GM19238 (cell line): ENCODE data around the gene ZNF584.
"Not testable (repeated sequence)": the region's sequence is repeated elsewhere in the genome, so short reads cannot be mapped to it uniquely, and the experiment has no call there.

Experiments used
- DNase-seq: peaks from one replicate; pipeline ENCODE4 v3.0.0; 2011; ENCODE audit warnings: low spot score; ENCODE audit not compliant: insufficient read length

Gene ZNF584

GRCh38 chr19:58408152-58409009, at the start of gene ZNF584:
TSS of gene ZNF584 (plus strand) at chr19:58408649. CDS start at chr19:58409148, 499 bp downstream.
- peak; percentile 95 for DNase-seq

DNA sequence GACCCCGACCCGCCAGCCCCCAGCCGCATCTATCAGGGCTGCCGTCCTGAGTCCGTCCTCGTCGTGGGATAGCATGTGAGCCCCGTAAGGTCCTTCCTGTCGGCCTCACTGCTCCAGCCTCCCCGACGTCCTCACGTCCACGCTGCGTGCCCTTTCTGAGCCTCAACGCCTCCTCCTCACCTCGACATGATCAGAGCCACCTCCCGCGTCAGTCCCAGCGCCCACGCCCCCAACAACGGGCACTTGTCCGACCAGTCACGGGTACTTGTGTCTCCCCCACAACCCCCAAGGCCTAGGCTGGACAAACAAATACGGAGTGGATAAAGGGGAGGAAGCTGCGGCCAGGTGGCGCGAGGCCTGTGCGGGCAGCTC, 46.6 kb upstream of the ZNF584 start:
- DNase-seq, result peak; percentile 68

DNA sequence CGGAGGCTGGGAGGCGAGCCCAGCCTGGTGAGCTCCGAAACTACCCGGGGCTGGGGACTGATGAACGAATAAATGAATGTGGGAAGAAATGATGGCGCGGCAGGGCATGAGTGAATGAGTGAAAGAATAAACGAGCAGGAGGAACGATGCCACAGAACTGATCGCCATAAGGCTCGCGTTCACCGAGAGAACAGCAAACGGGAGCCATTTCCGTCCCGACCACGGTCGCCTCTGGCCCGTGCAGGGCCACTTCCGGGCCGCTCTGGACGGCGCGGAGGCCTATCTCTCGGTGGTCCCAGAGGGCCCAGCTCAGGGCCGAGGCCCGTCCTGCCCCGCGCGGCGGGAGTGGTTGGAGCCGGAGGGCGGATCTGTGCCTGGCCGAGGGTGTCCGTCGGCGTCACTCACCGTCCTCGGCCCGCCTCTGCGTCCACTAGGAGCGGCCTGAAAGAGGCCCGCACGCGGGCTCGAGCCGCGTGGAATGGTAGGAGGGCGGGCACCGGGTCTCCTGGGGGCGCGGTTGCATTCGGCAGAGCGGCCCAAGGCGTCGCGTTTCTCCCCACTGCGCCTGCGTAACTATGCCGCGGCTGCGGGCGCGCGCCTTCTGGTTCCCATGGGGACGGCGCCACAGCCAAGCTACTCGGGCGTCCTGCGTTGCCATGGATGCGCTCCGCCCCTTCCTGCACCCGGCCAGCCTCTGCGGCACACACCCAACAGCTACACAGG, 46.0 kb upstream of the ZNF584 start, which contains the start of gene ZNF497:
ZNF497 (minus strand) TSS at position 480 of the 723 bp plus-strand sequence. CDS start 5,116 bp downstream, outside the sequence.
- peak; percentile 100 for DNase-seq

DNA sequence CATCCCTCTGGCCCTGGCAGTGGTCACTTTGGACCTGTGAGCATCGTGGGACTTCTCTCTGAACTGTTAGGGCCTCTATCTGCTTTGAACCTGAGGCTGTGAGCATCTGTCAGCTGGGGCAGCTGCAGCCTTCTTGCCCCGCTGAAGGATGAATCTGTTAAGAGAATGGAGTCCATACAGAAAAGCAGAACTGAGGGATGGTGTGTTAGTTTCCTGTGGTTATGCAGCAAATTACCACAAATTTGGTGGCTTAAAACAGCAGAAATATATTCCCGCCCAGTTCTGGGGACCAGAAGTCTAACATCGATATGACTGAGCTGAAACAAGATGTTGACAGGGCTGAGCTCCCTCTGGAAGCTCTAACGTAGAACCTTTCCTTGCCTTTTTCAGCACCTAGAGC, 44.3 kb upstream of the ZNF584 start:
- no peak for DNase-seq

DNA sequence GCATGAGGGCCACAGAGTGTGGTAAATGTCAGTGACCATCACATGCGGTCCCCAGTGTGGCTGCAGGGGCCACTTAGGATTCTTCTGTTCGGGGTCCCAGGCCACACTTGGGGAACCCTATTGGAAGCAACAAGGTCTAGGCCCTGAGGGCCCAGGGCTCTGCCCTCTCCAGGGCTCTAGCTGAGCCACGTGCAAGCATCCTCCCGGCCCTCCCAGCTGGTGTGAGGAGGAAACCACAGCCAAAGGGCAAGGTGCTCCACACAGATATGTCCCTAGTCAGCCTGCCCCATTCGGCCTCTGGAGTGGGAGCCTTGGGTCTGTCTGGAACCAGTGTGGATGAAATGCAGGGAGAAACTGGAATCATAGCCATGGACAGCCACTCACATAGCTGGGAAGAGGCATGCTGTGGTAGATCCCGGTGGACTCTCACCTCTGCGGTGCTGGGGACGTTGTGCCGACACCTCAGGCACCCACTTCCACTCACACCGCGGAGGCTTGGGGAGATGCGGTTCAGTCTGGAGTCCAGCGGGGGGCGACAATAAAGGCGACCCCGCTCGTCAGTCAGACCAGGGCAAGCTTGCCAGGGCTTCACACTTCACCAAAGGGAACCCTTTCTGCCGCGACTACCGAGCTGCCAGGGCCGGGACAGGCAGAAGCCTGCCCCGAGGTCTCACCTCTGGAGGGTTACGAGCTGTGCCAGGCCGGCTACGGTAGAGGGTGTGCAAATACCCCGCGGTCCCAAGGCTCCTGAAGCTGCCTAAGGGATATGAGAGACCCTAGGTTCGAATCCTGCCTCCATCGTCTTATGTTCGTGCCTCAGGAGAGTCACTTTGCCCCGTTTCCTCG, 41.6 kb upstream of the ZNF584 start:
- no peak for DNase-seq

DNA sequence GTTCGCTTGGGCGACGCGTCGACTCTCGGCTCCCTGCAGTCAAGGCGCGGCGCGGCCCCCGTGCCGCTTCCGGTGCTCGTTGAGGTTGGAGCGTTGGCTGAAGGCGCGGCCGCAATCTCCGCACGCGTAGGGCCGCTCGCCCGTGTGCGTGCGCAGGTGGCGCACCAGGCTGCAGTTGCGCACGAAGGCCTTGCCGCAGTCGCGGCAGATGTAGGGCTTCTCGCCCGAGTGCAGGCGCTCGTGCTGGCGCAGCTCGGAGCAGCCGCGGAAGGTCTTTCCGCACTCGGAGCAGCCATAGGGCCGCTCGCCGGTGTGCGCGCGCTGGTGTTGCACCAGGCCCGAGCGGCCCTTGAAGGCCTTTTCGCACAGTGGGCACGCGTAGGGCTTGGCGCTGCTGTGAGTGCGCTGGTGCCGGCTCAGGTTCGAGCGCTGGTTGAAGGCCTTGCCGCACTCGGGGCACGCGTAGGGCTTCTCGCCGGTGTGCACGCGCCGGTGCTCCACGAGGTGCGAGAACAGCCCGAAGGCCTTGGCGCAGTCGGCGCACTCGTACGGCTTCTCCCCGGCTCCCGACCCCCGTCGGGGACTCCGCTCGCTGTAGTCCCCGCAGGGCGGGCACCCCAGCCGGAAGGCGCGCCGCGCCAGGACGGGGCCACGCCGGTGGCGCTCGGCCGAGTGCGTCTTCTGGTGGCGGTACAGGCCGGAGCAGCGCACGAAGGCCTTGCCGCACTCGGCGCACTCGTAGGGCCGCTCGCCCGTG, 40.6 kb upstream of the ZNF584 start:
- DNase-seq, result no peak

- DNase-seq, result no peak
These were observed 39.7 kb upstream of the ZNF584 start for GRCh38 chr19:58368561-58369360.

DNA sequence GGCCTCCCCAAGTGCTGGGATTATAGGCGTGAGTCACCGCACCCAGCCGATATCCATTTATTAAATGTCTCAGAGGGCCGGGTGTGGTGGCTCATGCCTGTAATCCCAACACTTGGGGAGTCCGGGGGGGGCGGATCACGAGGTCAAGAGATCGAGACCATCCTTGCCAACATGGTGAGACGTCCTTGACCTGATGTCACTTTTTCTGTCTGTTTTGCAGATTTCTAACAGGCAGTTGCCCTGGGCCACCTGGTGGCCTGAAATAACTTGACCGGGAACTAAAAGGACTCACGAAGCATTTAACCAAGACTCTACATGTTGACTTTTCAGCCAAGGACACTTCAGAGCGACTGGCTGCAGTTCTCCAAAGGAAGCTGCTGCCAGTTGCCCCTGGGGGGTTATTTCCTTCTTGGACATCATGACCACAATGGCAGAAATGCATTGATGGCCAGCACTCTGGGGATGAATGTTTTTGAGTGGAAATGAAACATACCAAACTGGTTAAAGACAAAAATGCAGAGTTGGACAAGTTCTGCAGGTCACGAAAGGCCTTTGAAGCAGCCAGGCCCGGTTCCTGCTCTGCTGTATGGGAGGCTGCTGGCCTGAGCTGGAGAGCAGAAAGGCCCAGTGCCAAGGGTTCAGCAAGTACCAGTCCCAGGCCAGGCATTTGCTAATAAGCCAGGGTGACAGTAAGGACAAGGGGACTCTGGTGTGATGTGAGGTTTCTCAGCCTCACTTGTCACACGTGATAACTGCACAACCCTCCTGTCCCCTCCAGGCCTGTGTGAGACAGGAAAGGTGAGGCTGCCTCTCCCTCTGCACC, 35.9 kb upstream of the ZNF584 start:
- DNase-seq, result no peak

- DNase-seq, result no peak
These were observed 34.2 kb upstream of the ZNF584 start for GRCh38 chr19:58374200-58374599.

GRCh38 chr19:58376724-58377123, 31.7 kb upstream of the ZNF584 start:
- DNase-seq, result not testable (repeated sequence)

- DNase-seq, result no peak
These were observed 29.2 kb upstream of the ZNF584 start for GRCh38 chr19:58379246-58379645.

DNA sequence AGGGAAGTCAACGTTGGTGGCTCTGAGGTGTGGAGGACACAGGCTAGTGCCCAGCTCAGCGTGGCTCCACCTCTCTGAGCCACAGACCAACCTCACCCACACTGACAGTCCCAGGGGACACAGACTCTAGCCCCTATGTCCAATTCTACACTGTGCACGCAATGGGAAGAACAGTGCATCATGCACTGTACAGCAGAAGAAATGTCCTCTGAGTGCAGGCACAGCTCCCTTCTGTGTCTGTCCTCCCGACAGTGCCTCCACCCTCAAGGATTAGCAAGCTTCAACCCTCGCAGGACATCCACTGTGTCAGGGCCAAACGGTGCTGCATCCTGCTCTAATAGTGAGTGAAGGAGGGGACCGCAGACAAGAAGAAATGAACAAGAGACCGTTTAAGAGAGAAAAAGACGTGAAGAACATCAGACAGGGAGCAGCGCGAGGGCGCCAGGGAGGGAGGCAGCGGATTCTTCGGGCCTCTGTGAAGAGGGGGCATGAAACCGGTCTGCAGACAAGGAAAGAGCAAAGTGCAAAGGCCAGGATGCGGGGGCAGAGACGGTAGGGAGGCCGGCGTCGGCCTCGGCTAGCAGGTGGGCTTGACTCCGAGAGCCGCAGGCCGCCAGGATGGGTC, 28.3 kb upstream of the ZNF584 start:
- DNase-seq, result no peak

DNA sequence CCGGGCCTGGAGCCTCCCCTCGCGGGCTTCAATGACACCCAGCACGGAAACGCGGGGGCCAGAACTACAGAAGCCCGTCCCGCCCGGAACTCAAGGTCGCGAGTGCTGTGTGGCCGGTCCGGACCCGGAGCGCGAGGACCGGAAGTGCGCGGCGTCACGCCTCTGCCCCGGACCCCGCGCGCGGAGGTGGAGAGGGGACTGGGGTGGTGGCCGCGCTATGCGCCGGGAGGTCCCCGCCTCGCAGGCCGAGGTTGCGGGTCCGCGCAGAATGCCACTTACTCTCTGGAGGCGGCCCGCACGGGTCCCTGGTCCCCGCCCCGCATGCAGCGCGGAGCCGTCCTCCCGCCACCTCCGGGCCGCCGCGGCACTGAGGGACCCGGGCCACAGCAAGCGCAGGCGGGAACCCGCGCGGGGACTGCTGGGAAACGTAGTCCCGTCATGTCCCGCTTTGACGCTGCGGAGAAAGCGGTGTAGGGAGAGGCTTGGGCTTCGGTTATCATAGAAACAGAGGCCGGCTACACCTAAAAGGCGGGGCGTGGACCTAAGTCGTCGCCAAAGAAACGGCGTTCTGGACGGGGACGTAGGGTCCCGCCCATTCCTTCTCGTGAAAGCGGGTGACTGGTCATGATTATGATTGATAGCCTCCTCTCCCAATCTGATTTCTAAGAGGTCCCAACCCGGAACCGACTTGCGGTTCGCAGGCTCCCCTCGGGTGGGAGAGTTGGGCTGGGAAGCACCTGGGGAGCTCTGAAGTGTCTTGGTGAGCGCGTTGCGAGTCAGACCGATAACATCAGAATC, 27.6 kb upstream of the ZNF584 start, which contains the start of gene ZNF837:
ZNF837 (minus strand) TSS at position 369 of the 798 bp plus-strand sequence. CDS start 11,698 bp downstream, outside the sequence.
- peak; percentile 95 for DNase-seq

DNA sequence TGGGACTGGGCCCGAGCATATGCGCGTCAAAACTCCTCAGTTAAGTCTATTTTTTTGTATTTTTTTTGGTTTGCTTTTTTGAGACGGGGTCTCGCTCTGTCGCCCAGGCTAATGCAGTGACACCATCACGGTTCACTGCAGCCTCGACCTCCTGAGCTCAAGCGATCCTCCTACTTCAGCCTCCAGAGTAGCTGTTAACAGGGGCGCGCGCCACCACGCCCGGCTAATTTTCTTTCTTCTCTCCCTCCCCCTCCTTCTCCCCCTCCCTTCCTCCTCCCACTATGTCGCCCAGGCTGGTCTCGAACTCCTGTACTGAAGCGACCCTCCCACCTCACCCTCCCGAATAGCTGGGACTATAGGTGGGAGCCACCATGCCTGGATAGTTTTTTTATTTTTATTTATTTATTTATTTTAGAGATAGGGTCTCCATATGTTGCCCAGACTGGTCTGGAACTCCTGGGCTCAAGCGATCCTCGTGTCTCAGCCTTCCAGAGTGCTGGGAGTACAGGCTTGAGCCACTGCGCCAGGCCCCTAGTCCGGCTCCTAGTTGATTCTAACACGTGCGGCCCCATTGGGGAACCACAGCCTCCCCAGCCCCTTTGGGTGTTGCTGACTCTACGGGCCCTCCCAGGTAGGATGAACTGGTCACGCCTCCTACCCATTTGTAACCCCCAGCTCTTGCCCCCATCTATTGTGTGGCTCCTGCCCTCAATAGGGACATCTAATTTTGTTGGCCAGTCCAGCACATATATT, 26.8 kb upstream of the ZNF584 start:
- no peak for DNase-seq

- no peak for DNase-seq
These were observed 25.3 kb upstream of the ZNF584 start for GRCh38 chr19:58382997-58383603.

DNA sequence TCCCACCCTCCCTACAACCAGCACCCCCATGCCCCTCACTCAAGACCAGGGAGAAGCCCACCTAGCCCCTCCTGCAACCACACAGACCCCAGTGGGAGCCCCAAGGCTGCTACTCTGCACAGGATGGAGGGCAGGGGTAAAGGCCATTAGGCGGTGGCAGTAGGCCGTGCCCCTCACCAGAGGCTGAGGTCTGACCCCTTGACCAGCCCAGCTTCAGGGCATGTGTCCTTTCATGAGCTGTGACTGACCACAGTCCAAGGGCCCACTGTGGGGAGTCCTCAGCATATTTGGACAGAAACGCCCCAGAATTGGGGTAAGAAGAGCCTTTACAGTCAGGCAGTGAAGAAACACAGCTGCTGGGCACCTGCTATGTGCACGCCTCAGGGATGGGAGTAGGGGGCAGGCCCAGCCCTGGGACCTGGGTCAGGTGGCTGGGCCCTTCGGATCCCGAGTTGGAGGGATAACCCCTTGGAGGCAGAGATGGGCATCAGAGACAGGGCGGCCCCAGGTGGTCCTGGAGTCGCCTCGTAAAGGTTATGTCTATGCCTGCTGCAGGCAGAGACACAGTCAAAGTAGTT, 23.0 kb upstream of the ZNF584 start:
- no peak for DNase-seq
